Stimulated activated CD8-positive, alpha-beta memory T cell treated with anti-CD3 and anti-CD28 coated beads, Interleukin-15, amount 100 ng/mL, for 24 hours (primary cell): ENCODE measurements around the gene IDH1.
"Not testable (repeated sequence)": the region's sequence is repeated elsewhere in the genome, so short reads cannot be mapped to it uniquely, and the experiment has no call there.

Source experiments
- DNase-seq: peaks from one replicate; pipeline ENCODE4 v3.0.0-alpha.2; 2020; ENCODE audit warnings: low read depth

Gene IDH1

GRCh38 chr2:208254871-208255556 is at the start of gene IDH1:
Gene IDH1, minus strand, starts transcription at chr2:208255071. Its CDS starts 3,520 bp downstream, at chr2:208251551.
- DNase-seq: peak; percentile 97

- DNase-seq: no peak
Observed at GRCh38 chr2:208304157-208304556, 49.3 kb upstream of the IDH1 start.

GRCh38 chr2:208300847-208301618 is 46.2 kb upstream of the IDH1 start:
- no peak for DNase-seq

- no peak for DNase-seq
Observed at GRCh38 chr2:208297961-208298360, 43.1 kb upstream of the IDH1 start.

GRCh38 chr2:208296610-208297009 is 41.7 kb upstream of the IDH1 start:
- DNase-seq: no peak

- no peak for DNase-seq
Observed at GRCh38 chr2:208295834-208296233, 41.0 kb upstream of the IDH1 start.

GRCh38 chr2:208294482-208295024 is 39.7 kb upstream of the IDH1 start:
- no peak for DNase-seq

- DNase-seq: no peak
Observed at GRCh38 chr2:208285853-208286252, 31.0 kb upstream of the IDH1 start.

- DNase-seq: no peak
Observed at GRCh38 chr2:208280933-208281332, 26.1 kb upstream of the IDH1 start.

- DNase-seq: no peak
Observed at GRCh38 chr2:208280234-208280633, 25.4 kb upstream of the IDH1 start.

- DNase-seq: no peak
Observed at GRCh38 chr2:208279236-208279635, 24.4 kb upstream of the IDH1 start.

- DNase-seq: no peak
Observed at GRCh38 chr2:208278549-208278948, 23.7 kb upstream of the IDH1 start.

- DNase-seq: no peak
Observed at GRCh38 chr2:208274748-208275147, 19.9 kb upstream of the IDH1 start.

- no peak for DNase-seq
Observed at GRCh38 chr2:208269091-208269490, 14.2 kb upstream of the IDH1 start.

- no peak for DNase-seq
Observed at GRCh38 chr2:208268156-208268952, 13.5 kb upstream of the IDH1 start.

- not testable (repeated sequence) for DNase-seq
Observed at GRCh38 chr2:208267526-208267925, 12.7 kb upstream of the IDH1 start.

GRCh38 chr2:208266936-208267335 is 12.1 kb upstream of the IDH1 start:
- no peak for DNase-seq

GRCh38 chr2:208266553-208266893 is 11.7 kb upstream of the IDH1 start:
- DNase-seq: no peak

- DNase-seq: peak; percentile 67
Observed at GRCh38 chr2:208265801-208266552, 11.1 kb upstream of the IDH1 start, which contains the start of gene PIKFYVE. Gene PIKFYVE, plus strand, starts transcription at chr2:208266255. Its CDS starts 5,265 bp downstream, at chr2:208271520.

- no peak for DNase-seq
Observed at GRCh38 chr2:208265371-208265800, 10.5 kb upstream of the IDH1 start.
